ENCODE measurements around the gene CCDC124.

DNA sequence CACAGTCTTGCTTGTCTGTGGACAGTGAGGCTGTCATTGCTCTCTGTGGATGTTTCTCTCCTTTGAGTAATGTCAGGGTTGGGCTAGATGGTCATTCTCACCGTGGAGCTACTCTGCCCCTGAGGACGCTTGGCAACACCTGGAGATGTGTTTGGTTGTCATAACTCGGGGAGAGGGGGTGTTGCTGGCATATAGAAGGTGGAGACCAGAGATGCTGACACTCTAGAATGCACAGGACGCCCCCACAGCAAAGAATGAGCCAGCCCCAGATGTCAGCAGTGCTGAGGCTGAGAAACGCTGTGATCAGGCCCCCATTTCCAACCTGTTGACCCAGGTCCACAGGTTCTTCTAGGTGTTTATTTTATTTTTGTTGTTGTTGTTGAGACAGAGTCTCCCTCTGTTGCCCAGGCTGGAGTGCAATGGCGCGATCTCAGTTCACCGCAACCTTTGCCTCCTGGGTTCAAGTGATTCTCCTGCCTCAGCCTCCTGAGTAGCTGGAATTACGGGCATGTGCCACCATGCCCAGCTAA lies 4.6 kb downstream of the CCDC124 start:
- no peak for TF ChIP-seq SP1 (IDR thresholded peaks at IDR 0.05)
- no peak for TF ChIP-seq HNF4G (IDR thresholded peaks at IDR 0.05)
- no peak for TF ChIP-seq TAF1 (conservative IDR thresholded peaks at IDR 0.05)
- TF ChIP-seq RXRA (IDR thresholded peaks at IDR 0.05), result no peak
- no peak for TF ChIP-seq CTCF (IDR thresholded peaks at IDR 0.05; ENCODE audit: low read depth, low read length, missing input control)
- no peak for TF ChIP-seq JUND (IDR thresholded peaks at IDR 0.05)
- no peak for TF ChIP-seq GABPA (IDR thresholded peaks at IDR 0.05 in 1 of 2, conservative IDR thresholded peaks at IDR 0.05 in 1 of 2)
- no peak for TF ChIP-seq ZBTB33 (IDR thresholded peaks at IDR 0.05)
- TF ChIP-seq RAD21 (IDR thresholded peaks at IDR 0.05), result no peak
- no peak for TF ChIP-seq FOXA2 (IDR thresholded peaks at IDR 0.05)
- TF ChIP-seq, protein P1, sequence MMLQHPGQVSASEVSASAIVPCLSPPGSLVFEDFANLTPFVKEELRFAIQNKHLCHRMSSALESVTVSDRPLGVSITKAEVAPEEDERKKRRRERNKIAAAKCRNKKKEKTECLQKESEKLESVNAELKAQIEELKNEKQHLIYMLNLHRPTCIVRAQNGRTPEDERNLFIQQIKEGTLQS (IDR thresholded peaks at IDR 0.05), result no peak

Data from liver (tissue), 3 donors.